WERI-Rb-1 (cell line): ENCODE results near the gene FGFR3.

ENCODE experiments used
- DNase-seq: peaks from one replicate; pipeline ENCODE4 v3.0.0-alpha.2; 2020
- H3K27ac ChIP-seq: fragments of 250-450 bp; sonication (Bioruptor Pico); 2 replicates; pipeline ENCODE4 v1.5.1; 2020; ENCODE audit warnings: mild to moderate bottlenecking, moderate library complexity
- H3K27me3 ChIP-seq: fragments of 250-450 bp; sonication (Bioruptor Pico); 2 replicates; pipeline ENCODE4 v1.5.1; 2021; ENCODE audit warnings: mild to moderate bottlenecking, low read depth, moderate library complexity; ENCODE audit not compliant: insufficient read depth, severe bottlenecking
- H3K36me3 ChIP-seq: fragments of 250-450 bp; sonication (Bioruptor Pico); 2 replicates; pipeline ENCODE4 v1.5.1; 2020; ENCODE audit warnings: mild to moderate bottlenecking, moderate library complexity
- H3K4me3 ChIP-seq: 2 replicates; pipeline ENCODE4 v1.5.1; 2011; ENCODE audit warnings: low read depth, mild to moderate bottlenecking, control low read depth, low read length
- H3K9me3 ChIP-seq: fragments of 250-450 bp; sonication (Bioruptor Pico); 2 replicates; pipeline ENCODE4 v1.5.1; 2021; ENCODE audit warnings: mild to moderate bottlenecking, moderate library complexity; ENCODE audit not compliant: severe bottlenecking
- TF ChIP-seq, protein P1 (sequence below): IDR thresholded peaks from 2 replicates; pipeline ENCODE4 v1.5.1; 2011; ENCODE audit warnings: low read depth, mild to moderate bottlenecking, control low read depth, inconsistent platforms, low read length

The FGFR3 gene

DNA sequence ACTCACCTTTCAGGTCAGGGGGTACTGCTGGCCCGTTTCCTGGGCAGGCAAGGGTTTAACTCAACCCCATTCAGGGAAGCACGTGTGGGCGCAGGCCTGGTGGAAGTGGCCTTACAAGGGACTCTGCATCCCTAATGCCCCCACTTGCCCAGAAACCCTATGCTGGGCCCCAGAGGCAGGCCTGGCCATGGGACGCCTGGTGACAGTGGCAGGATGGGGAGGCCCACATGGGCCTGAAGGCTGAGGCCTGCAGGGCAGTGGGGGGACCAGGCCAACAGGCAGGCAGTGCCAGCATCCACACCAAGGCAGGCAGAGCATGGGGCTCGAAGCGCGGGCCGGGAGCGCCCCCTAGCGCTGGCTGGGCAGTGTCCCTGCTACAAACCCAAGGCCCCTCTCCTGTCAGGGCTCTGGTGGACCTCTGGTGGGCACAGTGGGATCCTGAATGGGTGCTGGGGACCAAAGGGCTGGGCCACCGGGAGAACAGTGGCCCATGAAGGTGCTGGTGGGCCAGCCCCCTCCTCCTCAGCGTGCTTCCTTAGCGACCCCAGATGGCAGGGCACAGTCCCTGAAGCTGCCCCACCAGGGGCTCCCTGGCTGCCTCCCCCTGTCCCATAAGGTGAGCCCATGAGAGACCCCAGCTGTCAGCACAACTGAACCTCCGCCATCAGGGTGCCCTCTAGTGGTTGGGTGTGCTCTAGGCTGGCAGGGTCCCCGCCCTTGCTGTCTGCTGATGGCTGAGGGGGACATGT is 16.8 kb downstream of the FGFR3 start:
- peak overlapping the region; percentile 4 for H3K27ac ChIP-seq
- no peaks in the 10 kb centered on the region for H3K9me3 ChIP-seq
- TF ChIP-seq, protein P1, sequence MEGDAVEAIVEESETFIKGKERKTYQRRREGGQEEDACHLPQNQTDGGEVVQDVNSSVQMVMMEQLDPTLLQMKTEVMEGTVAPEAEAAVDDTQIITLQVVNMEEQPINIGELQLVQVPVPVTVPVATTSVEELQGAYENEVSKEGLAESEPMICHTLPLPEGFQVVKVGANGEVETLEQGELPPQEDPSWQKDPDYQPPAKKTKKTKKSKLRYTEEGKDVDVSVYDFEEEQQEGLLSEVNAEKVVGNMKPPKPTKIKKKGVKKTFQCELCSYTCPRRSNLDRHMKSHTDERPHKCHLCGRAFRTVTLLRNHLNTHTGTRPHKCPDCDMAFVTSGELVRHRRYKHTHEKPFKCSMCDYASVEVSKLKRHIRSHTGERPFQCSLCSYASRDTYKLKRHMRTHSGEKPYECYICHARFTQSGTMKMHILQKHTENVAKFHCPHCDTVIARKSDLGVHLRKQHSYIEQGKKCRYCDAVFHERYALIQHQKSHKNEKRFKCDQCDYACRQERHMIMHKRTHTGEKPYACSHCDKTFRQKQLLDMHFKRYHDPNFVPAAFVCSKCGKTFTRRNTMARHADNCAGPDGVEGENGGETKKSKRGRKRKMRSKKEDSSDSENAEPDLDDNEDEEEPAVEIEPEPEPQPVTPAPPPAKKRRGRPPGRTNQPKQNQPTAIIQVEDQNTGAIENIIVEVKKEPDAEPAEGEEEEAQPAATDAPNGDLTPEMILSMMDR = peak; percentile 99
- peaks cover 34% of the 10 kb centered on the region for H3K36me3 ChIP-seq
- peak; percentile 86 for DNase-seq
- H3K4me3 ChIP-seq = no peak overlapping the region
- H3K27me3 ChIP-seq = no peaks in the 10 kb centered on the region

DNA sequence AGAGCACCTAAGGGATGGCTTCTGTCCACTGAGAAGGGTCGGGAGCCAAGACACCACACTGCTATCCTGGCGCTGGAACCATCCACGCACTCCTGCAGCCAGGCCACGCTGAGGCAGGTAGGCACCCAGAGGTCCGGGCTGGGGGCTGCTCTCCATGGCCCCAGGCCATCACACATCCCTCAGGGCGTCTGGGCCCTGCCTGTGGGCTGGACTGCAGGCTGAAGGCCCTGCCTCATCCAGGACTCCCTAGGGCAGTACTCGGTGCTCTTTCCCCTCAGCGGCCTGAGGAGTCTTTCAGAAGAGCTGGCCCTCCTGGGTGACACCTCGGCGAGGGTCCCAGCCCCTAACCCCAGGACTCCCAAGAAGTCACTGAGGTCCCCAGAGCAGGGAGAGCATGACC is 17.7 kb downstream of the FGFR3 start:
- TF ChIP-seq, protein P1 = no peak
- Histone ChIP-seq H3K9me3 (no peaks in the 10 kb centered on the region), H3K36me3 (peaks cover 37% of the 10 kb centered on the region), H3K27me3 (no peaks in the 10 kb centered on the region), H3K4me3 (no peak overlapping the region), H3K27ac (peak overlapping the region; percentile 4; the same call in 1 of the 2 replicates)
- DNase-seq = no peak

DNA sequence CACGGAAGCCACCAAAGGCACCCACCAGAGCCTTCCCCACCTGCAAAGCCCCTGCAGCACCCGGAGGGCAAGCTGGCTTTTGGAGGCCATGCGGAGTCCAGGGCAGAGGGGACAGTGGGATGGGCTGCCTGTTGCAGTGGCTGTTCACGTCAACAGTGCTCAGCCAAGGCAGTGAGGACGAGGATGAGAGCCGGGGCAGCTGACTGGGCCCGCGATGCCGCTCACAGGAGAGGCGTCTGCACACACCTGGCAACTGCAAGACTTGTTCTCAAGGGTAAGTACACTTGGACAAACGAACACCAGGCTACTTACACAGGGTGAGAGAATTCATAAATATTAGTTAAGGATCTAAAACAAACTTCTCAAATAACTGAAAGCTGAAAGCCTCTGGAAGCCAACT is 19.6 kb downstream of the FGFR3 start:
- H3K36me3 ChIP-seq = peaks cover 44% of the 10 kb centered on the region
- H3K9me3 ChIP-seq = no peaks in the 10 kb centered on the region
- DNase-seq = no peak
- no peak overlapping the region for H3K4me3 ChIP-seq
- TF ChIP-seq, protein P1 = no peak
- no peaks in the 10 kb centered on the region for H3K27me3 ChIP-seq
- H3K27ac ChIP-seq = no peak overlapping the region

DNA sequence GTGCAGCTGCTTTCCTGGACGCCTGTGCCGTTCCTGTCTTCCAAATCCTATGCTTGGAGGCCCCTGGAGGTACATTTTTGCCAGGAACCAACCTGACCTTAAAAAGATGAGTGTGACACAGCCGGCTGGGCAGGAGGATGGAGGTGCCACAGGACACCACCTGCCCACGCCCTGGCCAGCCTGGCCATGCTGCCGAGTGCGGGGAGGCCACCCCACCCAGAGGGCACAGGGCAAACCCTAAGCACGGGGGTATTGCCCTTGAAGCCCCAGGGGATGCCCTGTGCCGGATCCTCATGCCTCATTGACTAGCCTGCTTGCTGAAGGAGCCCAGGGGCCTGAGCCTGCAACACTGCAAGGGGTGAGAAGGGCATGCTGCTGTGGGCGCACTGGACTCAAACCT is 20.1 kb downstream of the FGFR3 start:
- TF ChIP-seq, protein P1 = no peak
- H3K27me3 ChIP-seq = no peaks in the 10 kb centered on the region
- DNase-seq = no peak

DNA sequence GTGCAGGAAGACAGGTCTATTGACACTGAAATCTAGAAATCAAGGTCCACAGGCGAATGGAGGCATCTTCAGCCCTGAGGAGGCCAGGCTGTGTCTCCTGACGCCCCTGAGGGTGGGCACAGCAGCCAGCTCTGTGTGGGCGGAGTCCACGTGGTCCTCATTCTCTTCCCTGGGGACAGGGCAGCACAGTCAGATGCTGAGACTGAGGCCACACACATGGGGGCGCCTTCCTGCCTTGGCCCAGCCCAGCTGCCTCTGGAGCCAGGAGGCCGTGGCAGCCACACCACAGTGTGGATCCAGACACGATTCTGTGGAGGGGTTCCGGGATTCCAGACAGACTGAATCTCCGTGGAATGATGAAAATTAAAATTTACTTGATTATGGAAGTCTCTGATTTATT is 20.8 kb downstream of the FGFR3 start:
- H3K4me3 ChIP-seq = no peak overlapping the region
- H3K9me3 ChIP-seq = no peaks in the 10 kb centered on the region
- H3K27me3 ChIP-seq = no peaks in the 10 kb centered on the region
- TF ChIP-seq, protein P1 = peak; percentile 62
- H3K36me3 ChIP-seq = peaks cover 56% of the 10 kb centered on the region
- no peak overlapping the region for H3K27ac ChIP-seq
- peak; percentile 56 for DNase-seq

More for the DNA sequence above, 20.1 kb downstream of the FGFR3 start:
- no peak overlapping the region for H3K4me3 ChIP-seq
- peaks cover 49% of the 10 kb centered on the region for H3K36me3 ChIP-seq
- no peak overlapping the region for H3K27ac ChIP-seq
- no peaks in the 10 kb centered on the region for H3K9me3 ChIP-seq

DNA sequence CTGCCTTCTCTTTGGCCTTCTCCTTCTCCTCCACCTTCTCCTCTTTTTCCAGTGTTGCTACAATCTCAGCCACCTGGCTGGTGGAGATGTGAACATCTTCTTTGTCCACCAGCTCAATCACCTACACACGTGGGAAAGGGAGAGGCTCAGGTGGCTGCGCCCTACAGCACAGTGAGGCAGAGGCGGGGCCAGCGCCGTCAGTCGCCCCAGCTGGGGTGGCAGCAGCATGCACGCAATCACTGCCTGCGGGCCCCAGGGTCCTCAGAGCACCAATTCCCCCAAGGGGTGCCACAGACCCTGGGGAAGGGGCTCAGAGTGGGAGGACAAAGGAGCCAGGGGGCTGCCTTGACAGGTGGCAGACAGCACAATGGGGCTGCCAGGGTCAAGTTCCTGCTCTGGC is 21.4 kb downstream of the FGFR3 start:
- Histone ChIP-seq H3K27ac (no peak overlapping the region), H3K9me3 (no peaks in the 10 kb centered on the region), H3K4me3 (no peak overlapping the region), H3K27me3 (no peaks in the 10 kb centered on the region), H3K36me3 (peaks cover 61% of the 10 kb centered on the region)
- TF ChIP-seq, protein P1 = no peak
- no peak for DNase-seq
